ENCODE measurements around the gene GFY.

DNA sequence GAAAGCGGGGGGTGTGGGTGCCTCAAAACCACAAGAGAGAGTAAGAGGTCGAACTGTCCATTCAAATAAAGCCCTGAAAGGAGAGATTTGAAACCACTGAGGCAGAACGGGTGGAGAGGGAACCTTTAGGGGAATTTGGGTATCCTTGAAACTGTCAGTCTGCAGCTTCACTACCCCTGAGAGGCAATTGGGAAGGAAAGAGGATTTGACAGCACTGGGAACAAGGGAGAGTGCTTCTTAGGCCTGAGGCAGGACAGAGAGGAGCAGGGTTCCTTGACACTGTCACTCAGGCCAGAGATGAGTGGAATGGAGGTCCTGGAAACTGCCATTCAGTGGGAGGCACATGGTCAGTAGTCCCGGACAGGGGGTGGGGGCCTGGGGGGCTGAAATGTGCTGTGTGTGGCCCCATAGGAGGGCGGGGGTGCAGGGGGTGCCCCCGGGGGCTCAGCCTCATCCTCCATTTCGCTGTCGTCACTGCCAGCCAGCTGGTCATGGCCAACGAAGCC, 5.0 kb downstream of the GFY start:
- TF ChIP-seq, protein P1, sequence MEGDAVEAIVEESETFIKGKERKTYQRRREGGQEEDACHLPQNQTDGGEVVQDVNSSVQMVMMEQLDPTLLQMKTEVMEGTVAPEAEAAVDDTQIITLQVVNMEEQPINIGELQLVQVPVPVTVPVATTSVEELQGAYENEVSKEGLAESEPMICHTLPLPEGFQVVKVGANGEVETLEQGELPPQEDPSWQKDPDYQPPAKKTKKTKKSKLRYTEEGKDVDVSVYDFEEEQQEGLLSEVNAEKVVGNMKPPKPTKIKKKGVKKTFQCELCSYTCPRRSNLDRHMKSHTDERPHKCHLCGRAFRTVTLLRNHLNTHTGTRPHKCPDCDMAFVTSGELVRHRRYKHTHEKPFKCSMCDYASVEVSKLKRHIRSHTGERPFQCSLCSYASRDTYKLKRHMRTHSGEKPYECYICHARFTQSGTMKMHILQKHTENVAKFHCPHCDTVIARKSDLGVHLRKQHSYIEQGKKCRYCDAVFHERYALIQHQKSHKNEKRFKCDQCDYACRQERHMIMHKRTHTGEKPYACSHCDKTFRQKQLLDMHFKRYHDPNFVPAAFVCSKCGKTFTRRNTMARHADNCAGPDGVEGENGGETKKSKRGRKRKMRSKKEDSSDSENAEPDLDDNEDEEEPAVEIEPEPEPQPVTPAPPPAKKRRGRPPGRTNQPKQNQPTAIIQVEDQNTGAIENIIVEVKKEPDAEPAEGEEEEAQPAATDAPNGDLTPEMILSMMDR (IDR thresholded peaks at IDR 0.05): no peak
- no peak for TF ChIP-seq POLR2A (IDR thresholded peaks at IDR 0.05)
- no peak for TF ChIP-seq POLR2AphosphoS5 (IDR thresholded peaks at IDR 0.05)
- TF ChIP-seq EP300 (IDR thresholded peaks at IDR 0.05): no peak

All from upper lobe of left lung (tissue), 4 donors.